Stimulated activated CD4-positive, alpha-beta T cell treated with anti-CD3 and anti-CD28 coated beads, Interleukin-4, amount 100 ng/mL, for 48 hours (primary cell): ENCODE results near the gene KLF15.
"Not testable (repeated sequence)": the region's sequence is repeated elsewhere in the genome, so short reads cannot be mapped to it uniquely, and the experiment has no call there.

Experiments used
- DNase-seq, 2 donors: peaks; one replicate each; pipeline ENCODE4 v3.0.0-alpha.2; 2020; ENCODE audit warnings: low read depth in 2 of 2

Gene KLF15

GRCh38 chr3:126346466-126346865 is 10.7 kb downstream of the KLF15 start:
- DNase-seq, result no peak

- DNase-seq, result no peak
Observed at GRCh38 chr3:126345641-126346460, 11.4 kb downstream of the KLF15 start.

GRCh38 chr3:126345231-126345630 is 12.0 kb downstream of the KLF15 start:
- DNase-seq, result no peak

GRCh38 chr3:126344380-126345041 is 12.7 kb downstream of the KLF15 start:
- DNase-seq, result no peak

GRCh38 chr3:126343649-126344035 is 13.6 kb downstream of the KLF15 start:
- no peak for DNase-seq

GRCh38 chr3:126342991-126343648 is 14.1 kb downstream of the KLF15 start:
- no peak for DNase-seq

- DNase-seq, result no peak
Observed at GRCh38 chr3:126342211-126342610, 15.0 kb downstream of the KLF15 start.

- no peak for DNase-seq
Observed at GRCh38 chr3:126341755-126342150, 15.5 kb downstream of the KLF15 start.

GRCh38 chr3:126340943-126341754 is 16.1 kb downstream of the KLF15 start:
- DNase-seq, result no peak

GRCh38 chr3:126340596-126340942 is 16.6 kb downstream of the KLF15 start:
- DNase-seq, result no peak

- DNase-seq, result no peak
Observed at GRCh38 chr3:126340081-126340511, 17.1 kb downstream of the KLF15 start.

- no peak for DNase-seq
Observed at GRCh38 chr3:126339466-126339865, 17.7 kb downstream of the KLF15 start.

- no peak for DNase-seq
Observed at GRCh38 chr3:126338790-126339288, 18.4 kb downstream of the KLF15 start.

GRCh38 chr3:126337980-126338651 is 19.1 kb downstream of the KLF15 start:
- DNase-seq, result no peak

- DNase-seq, result not testable (repeated sequence)
Observed at GRCh38 chr3:126331812-126332336, 25.3 kb downstream of the KLF15 start.

- DNase-seq, result no peak
Observed at GRCh38 chr3:126329927-126330725, 27.1 kb downstream of the KLF15 start.

- DNase-seq, result no peak
Observed at GRCh38 chr3:126326629-126327028, 30.6 kb downstream of the KLF15 start.

- DNase-seq, result no peak
Observed at GRCh38 chr3:126322181-126322967, 34.8 kb downstream of the KLF15 start.

- no peak for DNase-seq
Observed at GRCh38 chr3:126321490-126321889, 35.7 kb downstream of the KLF15 start.
